Parathyroid adenoma (tissue), 2 donors: ENCODE data around the gene FAM149B1.

Source experiments
- H2AFZ ChIP-seq: fragments of 300-600 bp; sonication (generic); one replicate; pipeline ENCODE4 v1.7.0; 2017; ENCODE audit warnings: antibody characterized with exemption, mild to moderate bottlenecking
- H3K27ac ChIP-seq: fragments of 300-600 bp; sonication (generic); one replicate; pipeline ENCODE4 v1.7.0; 2017
- H3K27me3 ChIP-seq: fragments of 300-600 bp; sonication (generic); one replicate; pipeline ENCODE4 v1.7.0; 2017; ENCODE audit warnings: low read length; ENCODE audit not compliant: control insufficient read depth, insufficient read depth
- H3K36me3 ChIP-seq: fragments of 300-600 bp; sonication (generic); one replicate; pipeline ENCODE4 v1.7.0; 2017; ENCODE audit warnings: low read length; ENCODE audit not compliant: control insufficient read depth, insufficient read depth
- H3K4me1 ChIP-seq: fragments of 300-600 bp; sonication (generic); one replicate; pipeline ENCODE4 v1.7.0; 2017; ENCODE audit warnings: control low read depth
- H3K4me2 ChIP-seq: fragments of 300-600 bp; sonication (generic); one replicate; pipeline ENCODE4 v1.7.0; 2017; ENCODE audit warnings: low read length
- H3K4me3 ChIP-seq: fragments of 300-600 bp; sonication (generic); one replicate; pipeline ENCODE4 v1.7.0; 2017; ENCODE audit warnings: low read depth, low read length
- H3K79me2 ChIP-seq: fragments of 300-600 bp; sonication (generic); one replicate; pipeline ENCODE4 v1.7.0; 2017; ENCODE audit warnings: control low read depth
- H3K9ac ChIP-seq: fragments of 300-600 bp; sonication (generic); one replicate; pipeline ENCODE4 v1.7.0; 2017; ENCODE audit warnings: mild to moderate bottlenecking
- H3K9me3 ChIP-seq: fragments of 300-600 bp; sonication (generic); one replicate; pipeline ENCODE4 v1.7.0; 2017; ENCODE audit warnings: low read length; ENCODE audit not compliant: control insufficient read depth
- CTCF ChIP-seq: fragments of 300-600 bp; sonication (generic); IDR thresholded peaks from one replicate; pipeline ENCODE4 v1.7.0; 2017; ENCODE audit warnings: antibody characterized with exemption, mild to moderate bottlenecking
- donor health status: primary hyperparathyroidism.

The FAM149B1 gene

GRCh38 chr10:73182568-73182967, 14.6 kb downstream of the FAM149B1 start:
- no peaks in the 10 kb centered on the region for H3K27me3 ChIP-seq
- H3K4me1 ChIP-seq, result no peaks in the 10 kb centered on the region
- no peak overlapping the region for H3K4me3 ChIP-seq
- H3K9ac ChIP-seq, result no peak overlapping the region
- no peak overlapping the region for H3K27ac ChIP-seq
- H3K9me3 ChIP-seq, result no peaks in the 10 kb centered on the region
- H2AFZ ChIP-seq, result no peak overlapping the region
- H3K79me2 ChIP-seq, result no peaks in the 10 kb centered on the region
- no peak overlapping the region for H3K4me2 ChIP-seq
- H3K36me3 ChIP-seq, result no peaks in the 10 kb centered on the region
- TF ChIP-seq CTCF, result no peak

- Histone ChIP-seq H3K36me3 (no peaks in the 10 kb centered on the region), H3K79me2 (no peaks in the 10 kb centered on the region)
Observed at GRCh38 chr10:73183667-73184281, 15.9 kb downstream of the FAM149B1 start.

GRCh38 chr10:73186266-73186665, 18.3 kb downstream of the FAM149B1 start:
- no peak overlapping the region for H3K4me3 ChIP-seq
- H3K79me2 ChIP-seq, result no peaks in the 10 kb centered on the region
- H3K9ac ChIP-seq, result no peak overlapping the region
- no peaks in the 10 kb centered on the region for H3K36me3 ChIP-seq
- no peaks in the 10 kb centered on the region for H3K4me1 ChIP-seq
- no peak for TF ChIP-seq CTCF
- no peaks in the 10 kb centered on the region for H3K9me3 ChIP-seq
- no peaks in the 10 kb centered on the region for H3K27me3 ChIP-seq
- H3K27ac ChIP-seq, result no peak overlapping the region
- H3K4me2 ChIP-seq, result no peak overlapping the region
- H2AFZ ChIP-seq, result no peak overlapping the region

More at GRCh38 chr10:73183667-73184281, 15.9 kb downstream of the FAM149B1 start:
- TF ChIP-seq CTCF, result no peak
- Histone ChIP-seq H3K9me3 (no peaks in the 10 kb centered on the region), H3K4me2 (no peak overlapping the region), H3K9ac (no peak overlapping the region), H3K4me3 (no peak overlapping the region), H3K27ac (no peak overlapping the region), H3K27me3 (no peaks in the 10 kb centered on the region), H3K4me1 (no peaks in the 10 kb centered on the region), H2AFZ (no peak overlapping the region)

GRCh38 chr10:73190188-73190587, 22.3 kb downstream of the FAM149B1 start:
- Histone ChIP-seq H3K4me1 (no peaks in the 10 kb centered on the region), H3K4me3 (no peak overlapping the region), H3K27ac (no peak overlapping the region), H3K36me3 (no peaks in the 10 kb centered on the region), H3K79me2 (no peaks in the 10 kb centered on the region), H3K4me2 (no peak overlapping the region), H3K9ac (no peak overlapping the region), H3K9me3 (no peaks in the 10 kb centered on the region), H3K27me3 (no peaks in the 10 kb centered on the region), H2AFZ (no peak overlapping the region)
- TF ChIP-seq CTCF, result no peak

- H3K79me2 ChIP-seq, result no peaks in the 10 kb centered on the region
- H3K9me3 ChIP-seq, result no peaks in the 10 kb centered on the region
- H3K27me3 ChIP-seq, result no peaks in the 10 kb centered on the region
- TF ChIP-seq CTCF, result no peak
- no peak overlapping the region for H3K9ac ChIP-seq
- no peak overlapping the region for H3K27ac ChIP-seq
- no peak overlapping the region for H3K4me2 ChIP-seq
- no peaks in the 10 kb centered on the region for H3K36me3 ChIP-seq
- H3K4me3 ChIP-seq, result no peak overlapping the region
- H2AFZ ChIP-seq, result no peak overlapping the region
- no peaks in the 10 kb centered on the region for H3K4me1 ChIP-seq
Observed at GRCh38 chr10:73205081-73205480, 37.2 kb downstream of the FAM149B1 start.
